Retinal pigment epithelial cell (primary cell): ENCODE results near the gene TMEM250.

ENCODE experiments used
- DNase-seq: peaks from one replicate; pipeline ENCODE4 v3.0.0-alpha.2; 2010; ENCODE audit warnings: low read depth
- H3K4me3 ChIP-seq: 2 replicates; pipeline ENCODE4 v1.5.1; 2011; ENCODE audit warnings: mild to moderate bottlenecking, low read length, control low read depth, moderate library complexity
- TF ChIP-seq, protein P1 (sequence below): conservative IDR thresholded peaks from 2 replicates; pipeline ENCODE4 v1.5.1; 2011; ENCODE audit warnings: low read depth, low read length, control low read depth, inconsistent platforms

TMEM250 gene

DNA sequence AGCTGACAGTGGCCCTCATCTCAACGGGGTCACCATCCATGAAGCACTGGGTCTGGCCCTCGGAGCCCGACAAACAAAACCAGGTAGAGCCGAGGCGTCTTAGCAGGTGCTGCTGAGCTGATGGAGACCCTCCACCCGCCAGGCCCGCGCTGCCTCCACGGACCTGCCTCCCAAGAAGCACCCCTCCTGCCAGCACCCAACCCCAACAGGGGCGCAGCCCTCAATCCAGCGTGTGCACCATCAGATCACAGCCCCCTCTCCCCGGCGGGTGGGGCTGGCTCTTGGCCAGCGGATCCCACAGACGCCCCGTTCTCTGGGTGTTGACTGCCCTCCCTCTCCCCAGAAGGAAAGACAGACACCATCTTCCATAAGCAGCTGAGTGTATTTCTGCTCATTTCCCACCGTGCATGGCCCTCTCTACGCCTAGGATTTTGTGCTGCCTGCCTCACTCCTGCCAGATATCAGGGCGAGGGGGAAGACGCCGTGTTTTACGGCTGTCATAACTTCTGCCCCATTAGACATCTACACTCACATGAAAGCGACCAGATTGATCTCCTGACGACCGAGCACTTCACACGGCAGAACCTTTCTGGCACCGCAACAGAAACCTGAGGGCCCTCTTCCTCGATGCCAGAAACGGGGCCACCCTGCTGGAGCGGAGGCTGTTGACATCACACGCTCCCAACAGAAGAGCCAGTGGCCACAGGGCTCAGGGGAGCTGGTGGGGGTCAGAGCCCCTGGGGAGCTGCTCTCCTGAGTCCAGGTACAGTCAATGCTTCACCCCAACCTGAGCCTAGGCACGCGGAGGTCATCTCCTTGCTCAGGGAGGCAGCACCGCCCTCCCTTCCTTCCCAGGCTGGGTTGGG, 35.9 kb downstream of the TMEM250 start:
- TF ChIP-seq, protein P1, sequence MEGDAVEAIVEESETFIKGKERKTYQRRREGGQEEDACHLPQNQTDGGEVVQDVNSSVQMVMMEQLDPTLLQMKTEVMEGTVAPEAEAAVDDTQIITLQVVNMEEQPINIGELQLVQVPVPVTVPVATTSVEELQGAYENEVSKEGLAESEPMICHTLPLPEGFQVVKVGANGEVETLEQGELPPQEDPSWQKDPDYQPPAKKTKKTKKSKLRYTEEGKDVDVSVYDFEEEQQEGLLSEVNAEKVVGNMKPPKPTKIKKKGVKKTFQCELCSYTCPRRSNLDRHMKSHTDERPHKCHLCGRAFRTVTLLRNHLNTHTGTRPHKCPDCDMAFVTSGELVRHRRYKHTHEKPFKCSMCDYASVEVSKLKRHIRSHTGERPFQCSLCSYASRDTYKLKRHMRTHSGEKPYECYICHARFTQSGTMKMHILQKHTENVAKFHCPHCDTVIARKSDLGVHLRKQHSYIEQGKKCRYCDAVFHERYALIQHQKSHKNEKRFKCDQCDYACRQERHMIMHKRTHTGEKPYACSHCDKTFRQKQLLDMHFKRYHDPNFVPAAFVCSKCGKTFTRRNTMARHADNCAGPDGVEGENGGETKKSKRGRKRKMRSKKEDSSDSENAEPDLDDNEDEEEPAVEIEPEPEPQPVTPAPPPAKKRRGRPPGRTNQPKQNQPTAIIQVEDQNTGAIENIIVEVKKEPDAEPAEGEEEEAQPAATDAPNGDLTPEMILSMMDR: no peak
- H3K4me3 ChIP-seq: no peak overlapping the region
- DNase-seq: no peak

DNA sequence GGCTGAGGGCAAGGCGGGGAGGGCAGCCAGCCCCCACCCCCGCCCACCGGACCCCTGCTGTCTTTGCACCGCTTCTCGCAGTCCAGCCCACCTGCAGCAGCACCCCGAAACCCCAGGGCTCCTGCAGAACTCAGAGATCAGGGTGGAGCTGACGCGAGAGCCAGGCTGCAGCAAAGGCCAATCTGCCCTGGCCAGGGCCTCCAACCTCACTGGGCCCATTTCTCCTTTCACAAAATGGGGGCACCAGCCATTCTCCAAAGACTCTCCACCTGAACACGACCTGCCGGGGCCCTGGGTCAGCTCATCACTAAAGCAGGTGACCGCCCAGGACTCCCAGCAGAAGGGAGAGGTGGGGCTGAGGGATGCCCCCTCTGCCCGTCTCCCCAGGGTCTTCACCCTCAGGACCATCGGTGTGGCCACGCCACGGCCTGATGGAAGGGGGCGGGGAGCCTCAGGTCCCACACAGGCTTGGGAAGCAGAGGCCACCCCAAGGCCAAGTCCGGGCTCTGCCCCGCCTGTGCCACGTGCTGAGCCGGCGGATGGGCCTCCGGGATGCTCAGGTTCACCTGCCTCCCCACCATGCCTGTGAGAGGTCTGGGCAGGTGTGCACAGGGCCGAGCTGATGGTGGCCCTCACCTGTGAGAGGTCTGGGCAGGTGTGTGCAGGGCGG, 36.7 kb downstream of the TMEM250 start:
- TF ChIP-seq, protein P1: no peak
- no peak overlapping the region for H3K4me3 ChIP-seq
- DNase-seq: no peak

DNA sequence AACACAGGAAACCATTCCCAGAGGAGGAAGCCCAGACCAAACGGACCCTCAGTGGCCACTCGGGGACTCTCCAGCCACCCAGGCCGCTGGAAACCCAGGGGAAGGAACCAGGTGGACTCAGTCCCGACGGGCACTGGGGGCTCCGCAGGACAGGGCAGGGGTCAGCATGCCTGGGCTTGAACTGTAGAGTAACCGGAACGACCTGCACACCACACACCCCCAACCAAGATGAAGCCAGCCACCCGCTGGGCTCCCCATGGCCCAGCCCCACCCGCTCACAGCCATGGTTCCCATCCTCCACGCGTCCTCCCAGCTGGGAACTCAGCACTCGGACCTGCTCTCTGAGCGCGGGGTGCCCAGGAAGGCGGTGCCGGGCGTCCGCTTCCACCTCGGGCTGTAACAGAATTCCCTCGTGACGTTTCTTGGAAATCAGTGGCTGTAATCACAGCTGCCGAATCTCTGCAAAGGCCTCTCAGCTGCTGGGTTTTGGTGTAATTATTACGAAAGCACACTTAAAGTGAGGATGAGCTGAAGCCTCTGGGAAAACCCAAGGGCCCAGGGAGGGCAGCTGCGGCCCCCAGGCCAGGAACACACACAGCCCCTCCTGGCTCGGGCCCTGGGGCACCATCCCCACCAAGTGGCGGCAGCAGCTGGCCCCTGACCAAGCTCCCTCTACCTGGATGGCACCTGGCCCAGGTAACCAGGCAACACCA, 37.4 kb downstream of the TMEM250 start:
- H3K4me3 ChIP-seq: no peak overlapping the region
- no peak for DNase-seq
- TF ChIP-seq, protein P1: no peak

DNA sequence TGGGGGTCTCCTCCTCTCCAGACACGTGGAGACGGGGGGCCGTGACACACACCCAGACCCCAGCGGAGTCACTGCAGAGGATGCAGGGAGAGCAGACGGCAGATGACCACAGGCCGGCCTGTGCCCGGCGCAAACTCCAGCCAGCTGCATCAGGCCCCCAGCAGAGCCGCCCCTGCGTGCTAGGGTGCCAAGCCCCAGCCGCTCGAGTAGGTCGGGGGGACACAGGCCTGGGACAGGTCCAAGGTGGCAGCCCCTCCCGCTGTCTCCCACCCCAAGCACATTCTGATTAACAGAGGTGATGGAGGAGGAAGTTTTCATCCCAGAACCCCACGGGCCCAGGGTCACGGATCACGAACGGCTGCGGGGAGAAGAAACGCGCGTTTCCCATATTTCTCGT, 38.0 kb downstream of the TMEM250 start:
- DNase-seq: no peak
- TF ChIP-seq, protein P1: no peak
- H3K4me3 ChIP-seq: no peak overlapping the region

DNA sequence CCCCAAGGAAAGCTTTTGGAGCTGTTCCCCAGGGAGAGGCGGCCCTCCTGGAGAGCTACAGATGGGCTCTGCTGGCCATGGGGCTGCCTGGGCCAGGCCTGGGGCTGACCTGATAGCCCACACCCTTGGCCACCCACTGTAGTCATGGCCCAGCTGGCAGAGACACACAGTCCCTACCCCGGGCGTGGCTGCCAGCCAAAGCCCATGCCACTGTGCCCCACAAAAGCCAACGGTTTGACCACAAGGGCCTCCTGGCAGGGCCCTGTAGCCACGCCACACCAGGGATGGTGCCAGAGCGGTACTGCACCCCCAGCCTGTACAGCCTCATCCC, 38.8 kb downstream of the TMEM250 start:
- TF ChIP-seq, protein P1: no peak
- no peak overlapping the region for H3K4me3 ChIP-seq
- DNase-seq: no peak

DNA sequence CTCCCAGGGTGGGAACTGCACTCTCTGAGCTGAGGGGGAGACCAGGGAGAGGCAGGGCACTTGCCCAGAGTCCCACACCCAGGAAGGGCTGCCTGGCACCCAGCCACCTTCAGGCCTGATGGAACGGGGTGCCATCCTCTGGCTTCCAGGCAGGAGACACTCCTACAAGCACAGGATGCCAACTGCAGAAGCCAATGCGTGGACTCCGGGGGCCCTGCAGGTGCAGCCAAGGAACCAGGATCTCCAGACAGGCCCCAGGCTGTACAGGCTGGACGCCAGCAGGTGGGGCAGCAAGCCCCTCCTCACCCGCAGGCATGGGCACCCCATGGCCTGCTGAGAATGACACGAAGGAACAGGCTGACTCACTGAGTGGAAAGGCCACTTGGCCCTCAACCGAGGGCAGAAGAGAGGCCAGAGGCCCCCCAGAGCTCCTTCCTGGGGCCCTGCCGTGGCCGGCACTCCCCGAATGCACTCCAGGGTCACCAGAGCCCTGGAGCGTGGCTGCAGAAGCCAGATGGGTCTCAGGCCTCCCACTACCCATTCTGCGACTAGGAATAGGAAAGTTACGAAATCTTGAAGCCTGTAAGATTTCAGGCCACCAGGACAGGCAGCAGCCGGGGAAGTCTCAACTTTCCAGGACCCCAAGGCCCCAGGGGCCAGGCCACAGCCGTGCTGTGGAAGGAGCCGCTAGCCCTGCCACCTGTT, 39.3 kb downstream of the TMEM250 start:
- TF ChIP-seq, protein P1: peak; percentile 18
- DNase-seq: no peak
- H3K4me3 ChIP-seq: no peak overlapping the region
